GM12873 (cell line): ENCODE measurements around the gene RPS27L.

Source experiments
- TF ChIP-seq, protein P1 (sequence below): IDR thresholded peaks from 2 replicates; pipeline ENCODE4 v1.5.1; 2012; ENCODE audit warnings: low read depth, mild to moderate bottlenecking, moderate library complexity, low read length, control low read depth; ENCODE audit not compliant: insufficient read depth; ENCODE audit errors: missing control alignments

Gene RPS27L

DNA sequence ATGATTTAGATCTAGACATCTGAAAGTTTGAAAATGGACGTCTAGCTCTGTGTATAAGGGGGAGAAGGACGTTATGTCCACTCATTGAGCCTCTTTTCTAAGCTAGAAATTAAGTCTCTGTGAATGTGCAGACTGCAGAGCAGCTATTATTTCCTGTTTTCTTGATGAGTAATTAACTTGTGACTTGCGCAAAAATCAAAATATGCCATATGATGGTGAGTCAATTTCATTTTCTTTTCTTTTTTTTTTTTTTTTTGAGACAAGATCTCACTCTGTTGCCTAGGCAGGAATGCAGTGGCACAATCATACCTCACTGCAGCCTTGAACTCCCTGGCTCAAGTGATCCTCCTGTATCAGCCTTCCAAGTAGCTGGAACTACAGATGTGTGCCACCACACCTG is 21.5 kb downstream of the RPS27L start:
- TF ChIP-seq, protein P1, sequence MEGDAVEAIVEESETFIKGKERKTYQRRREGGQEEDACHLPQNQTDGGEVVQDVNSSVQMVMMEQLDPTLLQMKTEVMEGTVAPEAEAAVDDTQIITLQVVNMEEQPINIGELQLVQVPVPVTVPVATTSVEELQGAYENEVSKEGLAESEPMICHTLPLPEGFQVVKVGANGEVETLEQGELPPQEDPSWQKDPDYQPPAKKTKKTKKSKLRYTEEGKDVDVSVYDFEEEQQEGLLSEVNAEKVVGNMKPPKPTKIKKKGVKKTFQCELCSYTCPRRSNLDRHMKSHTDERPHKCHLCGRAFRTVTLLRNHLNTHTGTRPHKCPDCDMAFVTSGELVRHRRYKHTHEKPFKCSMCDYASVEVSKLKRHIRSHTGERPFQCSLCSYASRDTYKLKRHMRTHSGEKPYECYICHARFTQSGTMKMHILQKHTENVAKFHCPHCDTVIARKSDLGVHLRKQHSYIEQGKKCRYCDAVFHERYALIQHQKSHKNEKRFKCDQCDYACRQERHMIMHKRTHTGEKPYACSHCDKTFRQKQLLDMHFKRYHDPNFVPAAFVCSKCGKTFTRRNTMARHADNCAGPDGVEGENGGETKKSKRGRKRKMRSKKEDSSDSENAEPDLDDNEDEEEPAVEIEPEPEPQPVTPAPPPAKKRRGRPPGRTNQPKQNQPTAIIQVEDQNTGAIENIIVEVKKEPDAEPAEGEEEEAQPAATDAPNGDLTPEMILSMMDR, result no peak

DNA sequence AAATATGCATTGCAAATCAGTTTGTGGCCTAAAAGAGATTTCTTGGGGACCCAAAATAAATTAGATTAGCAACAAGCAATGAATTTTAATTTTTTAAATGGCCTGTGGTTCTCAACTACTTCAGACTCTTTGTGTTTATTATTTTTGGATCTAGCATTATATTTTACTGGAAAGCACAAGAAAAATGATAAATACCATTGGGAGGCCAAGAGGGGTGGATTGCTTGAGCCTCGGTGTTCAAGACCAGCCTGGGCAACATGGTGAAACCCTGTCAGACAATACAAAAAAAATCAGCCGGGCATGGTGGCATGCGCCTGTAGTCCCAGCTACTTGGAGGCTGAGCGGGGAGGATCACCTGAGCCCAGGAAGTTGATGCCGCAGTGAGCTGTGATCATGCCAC is 22.0 kb downstream of the RPS27L start:
- TF ChIP-seq, protein P1, result no peak

DNA sequence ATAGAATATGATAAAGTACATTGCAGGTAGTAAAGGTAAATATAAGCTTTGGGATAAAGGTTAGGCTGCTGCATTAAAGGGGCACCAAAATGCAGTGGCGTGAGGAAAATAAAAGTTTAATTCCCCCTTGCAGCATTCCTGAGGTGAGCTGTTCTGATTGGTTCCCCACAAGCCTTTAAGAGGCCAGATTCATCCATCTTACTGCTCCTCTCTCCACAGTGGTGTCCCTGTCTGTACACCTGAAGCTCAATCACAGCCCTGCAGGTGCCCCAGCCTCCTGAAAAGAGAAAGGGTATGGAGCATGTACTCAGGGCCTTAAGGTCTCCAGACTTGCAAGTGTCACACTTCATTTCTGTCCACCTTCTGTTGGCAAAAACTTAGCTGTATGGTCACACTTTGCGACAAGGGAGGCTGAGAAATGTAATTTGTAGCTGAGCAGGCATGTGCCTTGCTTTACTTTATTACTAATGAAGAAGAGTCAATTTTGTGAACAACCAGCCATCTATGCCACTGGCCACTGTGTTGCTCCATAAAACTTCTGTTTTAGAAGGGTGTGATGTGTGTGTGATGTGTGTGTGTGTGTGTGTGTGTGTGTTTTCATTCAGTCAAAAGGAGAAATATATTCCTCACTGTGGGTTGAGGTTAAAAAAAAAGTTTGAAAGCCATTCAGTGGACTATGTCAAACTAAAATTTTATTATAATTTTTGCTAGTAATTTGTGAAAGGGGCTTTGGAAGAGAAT is 22.9 kb downstream of the RPS27L start:
- TF ChIP-seq, protein P1, result no peak

DNA sequence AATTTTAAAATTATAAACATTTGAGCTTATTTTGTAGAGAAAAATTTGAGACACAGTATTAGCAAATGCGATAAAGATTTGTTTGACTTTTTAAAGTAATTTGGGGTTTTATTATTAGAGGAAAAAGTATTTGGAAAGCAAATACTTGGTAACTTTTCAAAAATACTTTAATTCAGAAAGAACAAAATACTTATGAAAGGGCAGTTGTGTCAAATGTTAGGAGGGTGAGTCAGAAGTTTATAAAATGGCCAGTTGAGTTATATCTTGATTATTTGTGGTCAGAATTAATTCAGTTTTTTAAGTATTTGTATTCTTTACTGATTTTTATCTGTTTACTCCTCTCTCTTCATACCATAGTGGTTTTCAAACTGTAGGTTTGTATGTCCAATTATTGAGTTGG is 23.5 kb downstream of the RPS27L start:
- TF ChIP-seq, protein P1, result no peak

DNA sequence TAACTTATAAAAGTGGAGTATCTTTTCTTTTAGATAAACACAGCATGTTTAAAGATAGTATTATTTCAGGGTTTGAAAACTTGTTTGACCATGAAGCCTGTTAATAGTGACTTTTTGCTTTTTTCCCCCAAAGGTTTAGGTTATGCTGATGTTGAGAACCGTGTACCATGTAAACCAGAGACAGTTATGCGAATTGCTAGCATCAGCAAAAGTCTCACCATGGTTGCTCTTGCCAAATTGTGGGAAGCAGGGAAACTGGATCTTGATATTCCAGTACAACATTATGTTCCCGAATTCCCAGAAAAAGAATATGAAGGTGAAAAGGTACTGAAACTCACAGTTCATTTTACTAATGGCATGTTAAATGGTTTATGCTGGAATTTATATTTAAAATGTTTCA is 30.6 kb downstream of the RPS27L start:
- TF ChIP-seq, protein P1, result no peak

DNA sequence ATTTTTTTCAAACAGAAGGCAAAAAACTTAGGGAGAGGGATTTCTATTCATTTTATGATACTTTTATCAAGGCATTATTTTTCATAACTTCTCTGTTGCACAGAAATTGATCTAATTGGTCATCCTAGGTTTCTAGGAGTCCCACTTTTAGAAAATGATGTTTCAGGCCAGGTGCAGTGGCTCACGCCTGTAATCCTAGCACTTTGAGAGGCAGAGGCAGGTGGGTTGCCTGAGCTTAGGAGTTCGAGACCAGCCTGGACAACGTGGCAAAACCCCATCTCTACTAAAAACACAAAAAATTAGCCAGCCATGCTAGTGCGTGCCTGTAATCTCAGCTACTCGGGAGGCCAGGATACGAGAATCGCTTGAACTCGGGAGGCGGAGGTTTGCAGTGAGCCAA is 32.8 kb downstream of the RPS27L start:
- TF ChIP-seq, protein P1, result no peak

DNA sequence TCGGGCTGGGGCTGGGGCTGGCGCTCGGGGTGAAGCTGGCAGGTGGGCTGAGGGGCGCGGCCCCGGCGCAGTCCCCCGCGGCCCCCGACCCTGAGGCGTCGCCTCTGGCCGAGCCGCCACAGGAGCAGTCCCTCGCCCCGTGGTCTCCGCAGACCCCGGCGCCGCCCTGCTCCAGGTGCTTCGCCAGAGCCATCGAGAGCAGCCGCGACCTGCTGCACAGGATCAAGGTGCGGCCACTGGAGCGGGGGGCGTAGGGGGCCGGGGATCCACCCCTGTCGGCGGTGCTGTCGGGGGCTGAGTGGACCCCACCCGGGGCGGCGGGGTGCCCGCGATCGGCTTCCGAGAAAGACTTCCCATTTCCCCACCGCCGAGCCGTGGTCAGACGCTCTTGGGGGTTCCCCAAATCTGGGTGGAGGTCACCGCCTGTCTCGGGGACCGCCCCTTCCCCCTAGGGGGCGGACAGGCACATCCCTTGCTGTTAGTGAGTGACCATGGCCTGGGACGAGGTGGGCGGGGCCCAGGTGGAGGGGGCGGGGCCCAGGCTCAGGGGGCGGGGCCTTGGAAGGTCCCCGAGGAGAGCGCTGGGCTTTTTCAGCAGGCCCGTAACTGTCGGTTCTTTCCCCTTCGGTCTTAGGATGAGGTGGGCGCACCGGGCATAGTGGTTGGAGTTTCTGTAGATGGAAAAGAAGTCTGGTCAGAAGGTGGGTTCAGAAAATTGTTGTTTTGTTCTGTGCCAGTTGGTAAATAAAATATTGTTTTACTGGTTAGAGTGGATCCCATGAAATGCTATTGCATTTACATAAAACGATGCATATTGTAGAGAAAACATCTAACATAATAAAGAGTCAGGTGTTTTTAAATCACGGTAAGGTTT is 35.0 kb downstream of the RPS27L start:
- TF ChIP-seq, protein P1, result no peak
